Measurements from ENCODE around the gene IL11RA. TPM values are rescaled to one million over a fixed set of nuclear protein-coding genes. Genes with fewer than 3 reads are reported as not detected.

The IL11RA gene
- total and polyA plus RNA-seq, 3 donors from 2014 or later, result 28.7 to 58.0 (median 39.8) TPM

- intact Hi-C loops (cut with DNase I; ENCODE audit: low total_unique reads), result no loop called here
Measured at GRCh38 chr9:34646211-34647083, 5.5 kb upstream of the IL11RA start, which contains the start of gene GALT. GALT (plus strand) TSS chr9:34646675; CDS start chr9:34646705, 30 bp downstream.

GRCh38 chr9:34647084-34647403 lies 4.9 kb upstream of the IL11RA start:
- Histone ChIP-seq H3K9me3 (no peaks in the 10 kb centered on the region), H3K36me3 (ENCODE audit: low read depth, missing control alignments) (no peaks in the 10 kb centered on the region), H3K27me3 (no peaks in the 10 kb centered on the region), H3K27ac (peak overlapping the region; percentile 60 to 86), H3K4me1 (peaks cover 22% of the 10 kb centered on the region), H3K4me3 (peak overlapping the region; percentile 70 to 81)
- no peak for DNase-seq
- intact Hi-C loops (cut with DNase I; ENCODE audit: low total_unique reads), result no loop called here
- TF ChIP-seq POLR2A (IDR thresholded peaks at IDR 0.05) (no peak), CTCF (IDR thresholded peaks at IDR 0.05) (no peak)
- WGBS, 2 donors, result 3% methylated on average over 8 of the region's 8 CpGs; no CpG with 5 or more reads in 1 of the 2 donors

More at GRCh38 chr9:34646211-34647083, 5.5 kb upstream of the IL11RA start, which contains the start of gene GALT:
- Histone ChIP-seq H3K36me3 (ENCODE audit: low read depth, missing control alignments) (no peaks in the 10 kb centered on the region), H3K4me1 (peaks cover 18% of the 10 kb centered on the region), H3K27me3 (no peaks in the 10 kb centered on the region), H3K9me3 (no peaks in the 10 kb centered on the region), H3K4me3 (peak within 1 kb of the TSS; percentile 70 to 81), H3K27ac (peak within 1 kb of the TSS; percentile 60 to 86)
- TF ChIP-seq CTCF (IDR thresholded peaks at IDR 0.05), result peak; percentile 6 to 47 (median 13)
- TF ChIP-seq POLR2A (IDR thresholded peaks at IDR 0.05), result no peak
- 5 to 10% methylated on average over 18 to 41 of the region's 43 CpGs for WGBS, 2 donors
- DNase-seq, result peak; percentile 96

- no peaks in the 10 kb centered on the region for H3K9me3 ChIP-seq
- peaks cover 29% of the 10 kb centered on the region for H3K4me1 ChIP-seq
- peak overlapping the region in 1 of 2 donors; percentile 70 for H3K4me3 ChIP-seq
- intact Hi-C loops (cut with DNase I; ENCODE audit: low total_unique reads), result no loop called here
- 60 to 67% methylated on average over 10 of the region's 10 CpGs for WGBS, 2 donors
- no peak for DNase-seq
- peak overlapping the region in 1 of 2 donors; percentile 86 for H3K27ac ChIP-seq
- H3K27me3 ChIP-seq, result no peaks in the 10 kb centered on the region
- H3K36me3 ChIP-seq (ENCODE audit: low read depth, missing control alignments), result no peaks in the 10 kb centered on the region
- TF ChIP-seq POLR2A (IDR thresholded peaks at IDR 0.05) (no peak), CTCF (IDR thresholded peaks at IDR 0.05) (no peak)
Measured at GRCh38 chr9:34647651-34648050, 4.3 kb upstream of the IL11RA start.

GRCh38 chr9:34648673-34649072 lies 3.3 kb upstream of the IL11RA start:
- intact Hi-C loops (cut with DNase I; ENCODE audit: low total_unique reads), result no loop called here
- no peak for DNase-seq
- Histone ChIP-seq H3K36me3 (ENCODE audit: low read depth, missing control alignments) (no peaks in the 10 kb centered on the region), H3K4me3 (no peak overlapping the region), H3K27ac (no peak overlapping the region), H3K4me1 (peaks cover 39% of the 10 kb centered on the region), H3K9me3 (no peaks in the 10 kb centered on the region), H3K27me3 (no peaks in the 10 kb centered on the region)
- WGBS, 2 donors, result 94 to 96% methylated on average over 7 to 8 of the region's 8 CpGs
- no peak for TF ChIP-seq POLR2A (IDR thresholded peaks at IDR 0.05)
- no peak for TF ChIP-seq CTCF (IDR thresholded peaks at IDR 0.05)
